HG03064 (cell line): ENCODE measurements around the gene NCOA5.
"Not testable (repeated sequence)": the region's sequence is repeated elsewhere in the genome, so short reads cannot be mapped to it uniquely, and the experiment has no call there.

Experiments
- ATAC-seq: cut with Tn5 transposase; IDR thresholded peaks from one replicate; pipeline ENCODE4 v1.9.1; 2021; ENCODE audit warnings: low read depth; ENCODE audit not compliant: unreplicated experiment

The NCOA5 gene

DNA sequence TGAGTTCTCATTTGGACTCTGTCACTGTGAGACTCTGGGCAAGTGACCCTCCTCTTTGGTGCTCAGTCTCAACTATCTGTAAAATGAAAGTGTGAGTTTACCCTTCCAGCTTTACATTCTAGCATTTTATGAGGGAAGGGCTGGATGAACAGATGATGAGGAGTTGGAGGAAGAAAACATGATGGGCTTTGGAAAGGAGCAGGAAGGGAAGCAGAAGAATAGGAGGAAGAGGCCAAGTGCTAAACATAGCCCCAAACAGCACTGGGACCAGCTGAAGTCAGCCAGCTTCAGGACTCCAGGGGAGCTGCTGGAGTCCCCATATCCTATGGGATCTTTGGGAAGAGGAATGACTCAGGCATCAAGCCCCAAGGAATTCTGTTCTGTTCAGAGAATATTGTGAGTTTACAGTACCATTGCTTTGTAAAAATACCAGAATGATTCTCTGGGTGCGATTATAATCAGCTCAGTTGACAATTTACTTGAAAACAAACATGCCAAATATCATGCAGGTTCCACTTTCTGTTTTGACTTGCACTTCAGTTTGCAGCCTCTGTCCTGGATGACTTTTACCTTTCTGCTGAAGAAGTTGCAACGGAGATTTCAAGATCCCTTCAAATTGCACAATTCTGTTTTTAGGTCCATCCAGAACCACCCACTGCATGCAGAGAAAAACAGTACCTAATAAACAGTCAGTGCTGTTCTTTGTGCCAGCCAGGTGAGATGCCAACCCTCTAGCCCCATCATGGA is 31.6 kb upstream of the NCOA5 start:
- no peak for ATAC-seq

DNA sequence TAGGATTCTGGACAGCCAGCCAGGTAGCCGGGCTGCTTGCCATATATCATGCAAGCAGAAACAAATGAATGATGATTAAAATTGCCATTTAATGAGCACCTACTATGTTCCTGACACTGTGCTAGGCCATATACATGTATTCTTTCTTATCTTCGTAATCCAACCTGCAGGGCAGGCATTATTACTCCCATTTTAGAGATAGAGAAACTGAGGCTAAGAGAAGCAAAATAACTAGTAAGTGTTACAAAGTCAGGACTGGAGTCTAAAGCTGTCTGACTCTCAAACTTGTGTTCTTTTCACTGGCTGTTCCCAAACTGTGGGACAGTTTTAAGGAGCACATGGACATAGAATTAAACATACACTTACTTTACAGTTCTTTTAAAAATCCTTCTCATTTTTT is 30.4 kb upstream of the NCOA5 start:
- ATAC-seq: no peak

DNA sequence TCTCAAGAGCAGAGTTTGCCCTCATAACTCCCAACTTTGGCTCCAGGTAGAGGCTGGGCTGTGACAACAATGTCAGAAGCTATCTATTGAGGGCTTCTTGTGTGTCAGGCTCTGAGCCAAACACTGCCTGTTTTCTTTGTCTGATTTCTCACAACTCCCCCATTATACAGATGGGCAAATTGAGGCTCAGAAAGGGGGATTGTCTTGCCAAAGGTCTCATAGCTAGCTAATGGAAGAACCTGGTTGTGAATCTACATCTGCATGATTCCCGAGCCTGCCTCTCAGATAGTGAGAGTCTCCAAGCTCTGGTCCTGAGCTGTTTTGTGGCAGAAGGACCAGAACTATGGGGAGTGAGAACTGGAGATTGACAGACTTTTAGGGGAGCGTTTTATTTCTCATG is 29.8 kb upstream of the NCOA5 start:
- ATAC-seq: no peak

DNA sequence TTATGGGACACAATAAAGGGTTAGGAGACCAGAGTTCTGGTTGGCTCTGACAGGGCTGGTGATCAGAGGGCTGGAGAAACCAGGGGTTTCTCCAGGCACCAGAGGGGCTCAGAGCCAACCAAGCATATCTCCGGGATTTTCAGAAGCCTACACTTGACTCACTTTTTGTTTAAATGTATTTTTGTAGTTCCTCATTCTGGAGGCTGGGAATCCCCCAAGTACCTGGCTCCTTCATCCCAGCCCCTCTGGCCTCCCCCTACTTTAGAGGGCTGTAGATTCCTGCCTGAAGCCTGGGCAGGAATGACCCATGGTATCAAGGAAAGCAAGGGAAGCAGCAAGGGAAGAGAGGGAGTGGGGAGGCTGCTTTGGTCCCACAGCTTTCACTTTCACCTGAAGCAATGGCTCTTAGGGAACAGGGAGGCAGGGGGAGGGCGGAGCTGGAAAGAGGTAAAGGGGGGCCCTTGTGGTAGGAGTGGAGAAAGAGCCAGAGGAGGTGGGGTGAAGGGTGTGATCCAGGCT is 29.3 kb upstream of the NCOA5 start:
- ATAC-seq: no peak

DNA sequence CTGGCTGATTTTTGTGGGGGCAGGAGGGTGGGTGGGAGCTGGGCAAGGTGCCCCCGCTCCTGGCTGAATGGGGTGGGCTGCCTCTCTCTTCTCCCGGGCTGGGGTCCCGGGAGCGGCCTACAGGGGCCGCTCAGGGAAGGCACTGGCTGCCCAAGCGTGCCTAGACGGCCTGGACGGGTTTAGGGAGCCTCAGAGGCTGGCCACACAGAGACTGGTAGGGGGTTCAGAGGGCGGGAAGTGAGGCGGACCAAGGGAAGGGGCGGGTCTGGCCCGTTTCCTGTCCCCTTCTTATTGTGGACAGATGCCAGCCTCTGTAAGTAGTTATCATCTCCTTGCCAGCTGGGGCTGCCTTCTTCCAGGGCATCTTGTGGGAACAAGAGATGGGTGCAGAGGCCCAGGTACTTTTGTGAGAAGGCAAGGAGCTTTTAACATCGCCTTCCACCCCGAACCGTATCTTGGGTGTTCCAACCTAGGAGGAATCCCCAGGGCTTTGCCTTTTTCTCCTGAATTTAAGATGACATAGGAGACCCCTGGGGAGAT is 28.8 kb upstream of the NCOA5 start:
- ATAC-seq: peak; percentile 50

DNA sequence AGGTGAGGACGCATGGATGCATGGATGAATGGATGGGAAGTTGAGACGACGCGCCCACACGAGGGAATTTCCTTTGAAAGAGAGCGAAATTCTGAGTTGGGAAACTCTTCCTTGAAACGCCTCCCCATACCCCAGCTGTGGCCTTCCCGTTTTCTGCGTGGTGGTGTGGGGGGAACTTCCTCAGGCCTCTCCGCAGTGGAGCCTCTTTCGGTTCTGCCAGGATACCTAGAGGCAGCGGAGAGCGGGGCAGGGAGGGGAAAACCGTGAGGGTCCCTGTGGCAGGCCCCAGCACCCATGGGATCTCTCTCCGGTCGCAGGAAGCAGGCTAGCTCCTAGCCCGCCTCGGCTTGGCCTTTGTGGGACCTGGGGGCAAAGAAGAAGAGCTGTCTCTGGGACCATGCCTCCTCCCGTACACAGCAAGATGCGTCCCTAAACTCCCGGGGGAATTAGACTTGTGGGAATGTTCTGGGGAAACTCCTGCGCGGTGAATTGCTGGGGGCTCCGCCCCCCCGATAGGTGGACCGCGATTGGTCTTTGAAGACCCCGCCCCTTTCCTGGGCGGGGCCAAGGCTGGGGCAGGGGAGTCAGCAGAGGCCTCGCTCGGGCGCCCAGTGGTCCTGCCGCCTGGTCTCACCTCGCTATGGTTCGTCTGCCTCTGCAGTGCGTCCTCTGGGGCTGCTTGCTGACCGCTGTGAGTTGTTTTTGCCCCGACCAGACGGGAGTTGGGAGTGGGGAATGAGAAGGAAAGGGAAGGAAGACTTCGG is 28.1 kb upstream of the NCOA5 start, which contains the start of gene CD40:
Gene CD40, plus strand, starts transcription at position 611 of the 764 bp plus-strand sequence. Its CDS starts 30 bp downstream, at position 641.
- ATAC-seq: peak; percentile 68

DNA sequence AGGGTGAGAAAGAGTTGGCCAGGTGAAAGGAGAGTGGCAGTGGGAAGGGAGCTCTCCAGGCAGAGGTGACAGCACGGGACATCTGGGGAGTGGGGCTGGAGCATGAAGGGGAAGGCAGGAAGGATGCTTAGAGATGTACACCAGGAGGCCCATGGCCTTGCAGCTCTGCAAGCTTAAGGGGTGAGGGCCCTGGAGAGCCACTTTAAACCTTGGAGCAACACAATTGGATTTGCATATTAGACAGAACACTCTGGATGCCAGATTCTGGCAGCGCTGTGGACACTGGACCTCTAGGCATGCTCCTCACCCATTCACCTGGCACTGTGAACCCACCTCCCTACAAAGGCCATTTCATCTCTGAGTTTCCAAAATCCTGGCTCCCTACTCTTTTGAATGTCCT is 24.7 kb upstream of the NCOA5 start:
- ATAC-seq: no peak

DNA sequence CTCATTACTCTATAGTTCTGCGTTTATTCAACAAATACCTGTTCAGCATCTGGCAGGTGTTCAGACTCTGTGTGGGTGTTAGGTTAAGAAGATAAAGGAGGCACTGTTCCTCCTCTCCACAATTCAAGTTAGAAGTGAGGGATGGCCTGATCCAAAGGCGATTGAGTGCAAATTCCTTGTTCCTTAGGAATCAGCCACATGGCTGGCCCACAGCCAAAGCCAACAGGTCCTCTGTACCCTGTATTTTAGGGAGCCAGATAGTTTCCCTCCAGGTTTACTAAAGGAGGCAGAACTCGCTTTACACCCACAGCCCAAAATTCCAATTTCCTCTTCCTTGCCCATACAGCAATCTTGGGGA is 23.3 kb upstream of the NCOA5 start:
- no peak for ATAC-seq

DNA sequence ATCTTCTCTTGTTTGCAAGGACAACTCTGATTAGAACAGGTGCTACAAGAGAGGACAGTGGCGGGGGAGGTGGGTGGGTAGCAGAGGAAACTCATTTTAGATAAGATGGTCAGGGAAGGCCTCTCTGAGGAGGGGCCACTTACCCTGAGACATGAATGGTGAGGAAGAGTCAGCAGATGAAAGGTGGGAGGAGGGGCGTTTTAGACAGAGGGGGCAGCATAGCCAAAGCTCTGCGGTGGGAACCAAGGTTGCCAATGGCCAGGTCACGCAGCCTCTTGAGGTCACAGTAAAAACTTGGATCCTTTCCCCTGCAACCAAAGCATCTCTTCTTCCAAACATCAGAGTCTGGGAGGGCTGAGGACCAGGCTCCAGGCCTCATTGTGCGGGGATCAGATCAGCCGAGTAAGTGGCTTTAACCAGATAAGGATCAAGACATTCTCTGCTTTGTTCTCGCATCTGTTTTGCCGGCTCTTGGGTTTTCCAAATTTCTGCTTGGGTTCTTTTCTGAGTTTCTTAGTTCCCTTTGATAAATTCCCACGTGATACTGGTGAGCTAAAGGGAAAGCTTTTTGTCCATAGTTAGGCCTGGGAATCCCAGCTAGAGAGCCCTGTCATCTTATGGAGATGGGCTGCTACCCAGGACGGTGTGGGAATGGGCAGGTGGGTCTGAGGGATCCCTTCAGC is 22.8 kb upstream of the NCOA5 start:
- no peak for ATAC-seq

DNA sequence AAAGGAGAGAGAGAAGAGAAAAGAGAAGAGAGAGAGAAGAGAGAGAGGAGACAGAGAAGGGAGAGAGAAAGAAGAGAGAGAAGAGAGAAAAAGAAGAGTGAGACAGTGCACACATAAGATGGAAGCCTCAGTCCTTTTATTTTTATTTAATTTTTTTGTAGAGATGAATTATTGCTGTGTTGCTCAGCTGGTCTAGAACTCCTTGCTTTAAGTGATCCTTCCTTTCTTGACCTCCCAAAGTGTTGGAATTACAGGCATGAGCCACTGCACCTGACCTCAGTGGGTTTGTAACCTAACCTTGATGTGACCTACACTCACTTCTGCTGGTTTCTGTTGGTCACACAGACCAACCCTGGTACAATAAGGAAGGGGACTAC is 22.1 kb upstream of the NCOA5 start:
- no peak for ATAC-seq

DNA sequence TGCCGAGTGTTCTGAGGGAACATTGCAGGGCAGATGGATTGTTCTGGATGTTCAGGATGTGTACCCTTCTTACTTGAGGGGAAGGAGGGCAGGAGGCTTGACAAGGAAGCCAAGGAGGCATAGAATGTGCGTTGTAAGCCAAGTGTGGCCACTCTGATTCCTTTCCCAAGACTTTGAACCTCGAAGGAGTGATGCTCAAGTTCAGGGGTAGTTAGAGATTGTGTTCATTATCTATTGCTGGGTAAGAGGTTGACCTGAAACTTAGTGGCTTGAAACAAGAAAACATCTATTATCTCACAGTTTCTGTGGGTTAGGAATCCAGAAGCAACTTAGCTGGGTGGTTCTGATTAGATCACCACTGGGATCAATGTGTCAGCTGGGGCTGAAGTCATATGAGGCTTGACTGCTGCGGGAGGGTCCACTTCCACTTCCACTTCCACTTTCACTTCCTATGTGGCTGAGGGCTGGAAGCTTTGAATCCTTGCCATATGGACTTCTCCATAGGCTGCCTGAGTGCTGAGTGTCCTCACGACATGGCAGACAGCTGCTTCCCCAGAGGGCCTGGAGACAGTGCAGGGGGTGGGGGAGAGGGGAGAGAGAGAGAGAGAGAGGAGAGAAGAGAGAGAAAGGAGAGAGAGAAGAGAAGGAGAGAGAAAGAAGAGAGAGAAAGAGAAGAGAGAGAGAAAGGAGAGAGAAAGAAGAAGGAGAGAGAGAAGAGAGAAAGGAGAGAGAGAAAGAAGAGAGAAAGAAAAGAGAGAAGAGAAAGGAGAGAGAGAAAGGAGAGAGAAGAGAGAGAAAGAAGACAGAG is 21.5 kb upstream of the NCOA5 start:
- no peak for ATAC-seq

DNA sequence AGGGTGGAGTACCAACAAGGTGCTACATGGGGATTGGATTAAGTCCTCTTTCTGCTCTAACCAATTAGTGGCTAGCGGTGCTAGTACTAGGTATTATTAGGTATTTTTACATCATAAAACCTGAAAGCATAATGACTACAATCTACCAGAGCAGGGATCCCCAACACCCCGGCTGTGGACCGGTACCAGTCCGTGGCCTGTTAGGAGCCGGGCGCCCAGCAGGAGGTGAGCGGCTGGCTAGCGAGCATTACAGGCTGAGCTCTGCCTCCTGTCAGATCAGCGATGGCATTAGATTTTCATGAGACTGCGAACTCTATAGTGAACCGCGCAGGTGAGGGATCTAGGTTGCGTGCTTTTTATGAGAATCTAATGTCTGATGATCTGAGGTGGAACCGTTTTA is 19.2 kb upstream of the NCOA5 start:
- no peak for ATAC-seq

DNA sequence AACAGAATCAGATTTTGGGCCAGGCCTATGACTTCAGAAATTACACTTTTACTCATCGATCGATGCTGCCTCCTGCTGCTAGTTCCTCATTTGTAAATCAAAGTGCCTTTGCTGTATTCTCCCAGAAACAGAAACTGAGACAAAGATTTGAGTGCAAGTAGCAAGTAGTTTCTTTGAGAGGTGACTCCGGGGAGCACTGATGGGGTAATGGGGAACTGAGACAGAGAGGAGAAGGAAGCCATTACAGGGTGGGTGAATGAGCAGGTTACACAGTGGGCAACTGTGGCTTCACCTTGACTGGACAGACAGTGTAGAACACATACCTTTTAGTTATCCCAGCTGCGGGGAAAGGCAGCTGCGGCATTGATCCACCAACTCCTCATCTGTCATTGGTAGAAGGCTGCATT is 18.7 kb upstream of the NCOA5 start:
- peak; percentile 76 for ATAC-seq

DNA sequence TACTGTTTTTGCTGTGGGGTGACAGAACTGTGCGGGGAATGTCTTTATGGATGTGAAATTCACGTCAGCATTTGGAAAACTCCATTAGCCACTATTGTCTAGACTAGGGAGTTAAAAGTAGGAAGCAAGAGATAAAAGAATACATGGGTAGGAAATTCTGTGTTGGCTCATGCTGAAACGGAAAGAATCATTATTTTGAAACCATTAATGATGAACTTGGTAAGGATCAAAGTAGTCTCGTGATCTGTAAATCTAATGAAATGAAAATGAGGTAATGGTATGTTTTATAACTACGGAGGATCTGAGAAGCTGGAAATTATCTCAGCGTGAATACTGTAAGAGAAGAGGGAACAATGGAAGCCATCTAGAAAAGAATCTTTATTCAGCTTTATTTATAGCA is 17.3 kb upstream of the NCOA5 start:
- ATAC-seq: no peak

DNA sequence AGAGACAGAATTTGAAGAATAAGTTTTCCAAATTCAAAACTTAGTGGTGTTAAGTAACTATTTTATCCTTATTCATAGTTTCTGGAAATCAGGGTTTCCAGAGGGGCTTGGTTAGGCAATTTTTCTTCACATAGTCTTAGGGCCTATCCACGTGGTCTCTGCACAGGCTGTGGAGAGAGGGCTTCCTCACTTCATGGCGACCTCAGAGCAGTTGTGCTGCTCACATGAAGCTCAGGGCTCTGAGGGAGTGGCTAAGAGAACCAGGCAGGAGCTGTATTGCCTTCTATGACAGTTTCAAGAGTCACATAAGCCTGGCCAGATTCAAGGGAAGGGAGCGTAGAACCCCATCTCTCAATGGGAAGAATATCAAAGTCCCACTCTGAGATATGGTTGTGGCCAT is 14.5 kb upstream of the NCOA5 start:
- no peak for ATAC-seq

DNA sequence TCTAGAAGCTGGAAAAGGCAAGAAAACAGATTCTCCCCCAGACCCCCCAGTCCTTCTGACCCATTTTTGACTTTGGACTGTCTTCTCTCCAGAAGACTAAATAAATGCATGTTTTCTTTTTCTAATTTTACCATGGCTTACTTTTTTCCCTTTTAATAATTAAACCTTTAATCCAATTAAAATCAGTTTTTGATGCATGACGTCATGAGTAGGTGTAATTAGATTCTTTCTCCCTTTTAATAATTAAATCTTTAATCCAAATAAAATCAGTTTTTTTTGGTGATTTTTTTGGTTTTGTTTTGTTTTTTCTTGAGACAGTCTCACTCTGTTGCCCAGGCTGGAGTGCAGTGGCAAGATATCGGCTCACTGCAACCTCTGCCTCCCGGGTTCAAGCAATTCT is 13.2 kb upstream of the NCOA5 start:
- no peak for ATAC-seq

DNA sequence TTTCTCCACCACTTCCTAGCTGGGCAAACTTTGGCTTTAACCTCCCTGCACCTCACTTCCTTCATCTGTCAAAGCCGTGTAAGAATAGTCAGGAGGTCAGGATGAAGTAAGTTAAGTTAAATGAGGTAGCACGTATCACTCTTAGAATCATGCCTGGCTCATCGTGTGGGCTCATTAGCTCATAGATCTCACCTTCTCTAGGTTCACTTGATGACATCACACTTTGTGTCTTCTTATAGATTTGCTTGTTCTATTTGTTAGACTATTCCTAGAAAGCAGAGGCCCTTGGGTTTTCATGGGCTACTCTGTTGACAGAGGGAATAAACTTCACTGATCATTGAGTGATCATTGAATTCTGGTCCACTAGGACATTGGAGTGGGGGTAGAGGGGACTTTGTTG is 12.2 kb upstream of the NCOA5 start:
- ATAC-seq: no peak

DNA sequence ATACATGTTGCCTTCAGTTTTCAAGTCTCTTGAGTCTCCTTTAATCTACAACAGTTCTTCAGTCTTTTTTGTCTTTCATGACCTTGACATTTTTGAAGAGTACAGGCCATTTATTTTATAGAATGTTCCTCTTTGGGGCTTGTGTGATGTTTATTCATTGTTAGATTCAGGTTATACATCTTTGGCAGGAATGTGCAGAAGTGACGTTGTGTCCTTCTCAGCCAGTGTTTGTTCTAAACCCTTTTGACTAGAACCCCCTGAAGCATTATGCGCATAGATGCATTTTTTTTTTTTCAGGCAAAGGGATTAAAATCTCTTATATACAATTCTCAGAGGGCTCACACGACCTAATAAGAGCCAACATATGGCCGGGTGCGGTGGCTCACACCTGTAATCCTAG is 11.2 kb upstream of the NCOA5 start:
- ATAC-seq: no peak

DNA sequence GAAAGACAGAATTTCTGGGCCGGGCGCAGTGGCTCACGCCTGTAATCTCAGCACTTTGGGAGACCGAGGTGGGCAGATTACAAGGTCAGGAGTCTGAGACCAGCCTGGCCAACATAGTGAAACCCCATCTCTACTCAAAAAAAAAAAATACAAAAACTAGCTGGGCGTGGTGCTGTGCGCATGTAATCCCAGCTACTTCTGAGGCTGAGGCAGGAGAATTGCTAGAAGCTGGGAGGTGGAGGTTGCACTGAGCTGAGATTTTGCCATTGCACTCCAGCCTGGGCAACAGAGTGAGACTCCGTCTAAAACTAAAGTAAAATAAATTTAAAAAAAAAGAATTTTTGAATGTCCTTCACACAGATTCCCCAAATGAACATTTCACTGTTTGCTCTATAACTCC is 10.7 kb upstream of the NCOA5 start:
- ATAC-seq: not testable (repeated sequence)

DNA sequence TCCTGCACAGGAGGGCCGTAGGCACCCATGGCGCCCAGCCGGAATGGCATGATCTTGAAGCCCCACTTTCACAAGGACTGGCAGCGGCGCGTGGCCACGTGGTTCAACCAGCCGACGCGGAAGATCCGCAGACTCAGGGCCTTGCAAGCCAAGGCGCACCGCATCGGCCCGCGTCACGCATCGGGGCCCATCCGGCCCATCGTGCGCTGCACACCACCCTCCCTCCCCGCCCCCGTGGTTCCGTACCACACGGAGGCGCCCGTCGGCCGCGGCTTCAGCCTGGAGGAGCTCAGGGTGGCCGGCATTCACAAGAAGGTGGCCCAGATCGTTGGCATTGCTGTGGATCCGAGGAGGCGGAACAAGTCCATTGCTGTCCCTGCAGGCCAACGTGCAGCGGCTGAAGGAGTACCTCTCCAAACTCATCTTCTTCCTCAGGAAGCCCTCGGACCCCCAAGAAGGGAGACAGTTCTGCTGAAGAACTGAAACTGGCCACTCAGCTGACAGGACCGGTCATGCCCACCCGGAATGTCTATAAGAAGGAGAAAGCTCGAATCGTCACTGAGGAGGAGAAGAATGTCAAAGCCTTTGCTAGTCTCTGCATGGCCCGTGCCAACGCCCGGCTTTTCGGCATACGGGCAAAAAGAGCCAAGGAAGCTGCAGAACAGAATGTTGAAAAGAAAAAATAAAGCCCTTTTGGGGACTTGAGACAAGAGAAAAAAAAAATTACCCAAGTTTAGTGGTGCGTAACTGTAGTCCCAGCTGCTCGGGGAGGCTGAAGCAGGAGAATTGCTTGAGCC is 9.9 kb upstream of the NCOA5 start:
- ATAC-seq: no peak
